HuH-7 (cell line): Measurements from ENCODE around the gene FGF14.
"Not testable (repeated sequence)": the region's sequence is repeated elsewhere in the genome, so short reads cannot be mapped to it uniquely, and the experiment has no call there.

Experiments
- DNase-seq: peaks from one replicate; pipeline ENCODE4 v3.0.0; 2011; ENCODE audit warnings: low spot score

The FGF14 gene

DNA sequence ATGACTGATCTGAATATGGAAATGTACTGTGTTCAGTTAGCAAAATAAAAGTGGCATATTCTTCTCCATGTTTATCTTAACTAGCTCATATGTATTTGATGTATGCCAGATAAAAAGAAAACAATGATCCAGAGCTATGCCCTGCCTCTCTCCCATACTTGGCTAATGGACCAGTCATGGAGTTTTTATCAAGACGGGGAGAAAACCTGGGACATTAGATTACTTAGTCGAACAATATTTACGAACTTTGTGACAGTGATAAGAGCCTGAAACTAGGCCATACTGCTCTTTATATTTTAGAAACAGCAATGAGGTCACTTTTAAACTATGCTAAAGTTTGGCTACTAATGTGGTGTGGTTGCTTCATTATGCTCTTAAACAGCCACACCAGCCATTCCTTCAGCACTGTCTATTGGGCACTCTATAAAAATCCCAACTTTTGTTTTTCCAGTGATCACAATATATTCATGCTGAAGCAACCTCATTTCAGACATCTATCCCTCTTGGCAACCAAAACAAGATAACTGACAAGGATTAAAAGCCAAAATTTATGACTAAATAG is 265.0 kb downstream of the FGF14 start:
- DNase-seq: no peak

- DNase-seq: no peak
These were observed 269.0 kb downstream of the FGF14 start for GRCh38 chr13:102132777-102133295.

GRCh38 chr13:102131246-102131645 is 270.6 kb downstream of the FGF14 start:
- no peak for DNase-seq

DNA sequence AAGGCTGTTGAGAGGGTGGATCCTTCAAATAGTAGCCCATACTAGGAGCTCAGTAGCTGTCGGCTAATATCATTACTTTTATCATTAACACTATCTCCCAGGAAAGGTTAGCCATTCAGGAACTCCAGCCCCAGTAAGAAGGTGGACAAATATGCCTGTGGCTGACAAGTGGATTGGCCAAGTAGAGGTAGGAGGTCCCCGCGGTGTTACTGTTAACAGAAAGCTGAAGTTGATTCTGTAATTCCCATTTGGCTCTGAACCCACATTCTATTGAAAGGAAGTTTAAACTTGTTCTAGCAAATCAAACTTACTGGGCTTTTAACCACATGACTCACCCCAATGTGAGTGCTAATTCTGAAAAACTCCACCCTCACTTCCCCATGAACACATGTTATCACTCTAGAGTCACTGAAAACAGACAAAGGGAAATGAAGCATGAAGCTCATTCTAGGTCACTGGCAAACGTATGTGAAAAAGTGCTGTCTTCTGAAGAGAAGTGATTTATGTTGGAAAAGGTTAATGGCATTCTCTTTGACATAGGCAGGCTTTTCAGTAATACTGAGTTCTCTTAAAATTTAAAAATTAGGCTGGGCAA is 273.5 kb downstream of the FGF14 start:
- DNase-seq: no peak

DNA sequence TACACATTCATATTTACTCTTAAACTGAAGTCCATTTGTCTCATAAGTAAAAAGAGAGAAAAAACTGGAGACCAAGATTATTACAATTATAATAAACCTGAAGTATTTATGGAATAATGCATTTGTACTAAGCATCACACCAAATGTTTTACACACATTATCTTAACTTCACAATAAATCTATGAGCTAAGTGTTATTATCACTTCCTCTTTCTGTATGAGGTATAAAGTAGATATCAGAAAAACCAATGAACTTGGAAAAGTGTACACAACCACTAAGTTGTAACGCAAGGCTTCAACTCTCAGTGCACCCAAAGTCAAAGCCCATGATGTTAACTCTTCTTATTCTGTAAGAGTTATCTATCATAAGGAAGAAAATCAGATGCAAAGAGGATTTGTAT is 274.7 kb downstream of the FGF14 start:
- no peak for DNase-seq

GRCh38 chr13:102122147-102122546 is 279.7 kb downstream of the FGF14 start:
- no peak for DNase-seq

DNA sequence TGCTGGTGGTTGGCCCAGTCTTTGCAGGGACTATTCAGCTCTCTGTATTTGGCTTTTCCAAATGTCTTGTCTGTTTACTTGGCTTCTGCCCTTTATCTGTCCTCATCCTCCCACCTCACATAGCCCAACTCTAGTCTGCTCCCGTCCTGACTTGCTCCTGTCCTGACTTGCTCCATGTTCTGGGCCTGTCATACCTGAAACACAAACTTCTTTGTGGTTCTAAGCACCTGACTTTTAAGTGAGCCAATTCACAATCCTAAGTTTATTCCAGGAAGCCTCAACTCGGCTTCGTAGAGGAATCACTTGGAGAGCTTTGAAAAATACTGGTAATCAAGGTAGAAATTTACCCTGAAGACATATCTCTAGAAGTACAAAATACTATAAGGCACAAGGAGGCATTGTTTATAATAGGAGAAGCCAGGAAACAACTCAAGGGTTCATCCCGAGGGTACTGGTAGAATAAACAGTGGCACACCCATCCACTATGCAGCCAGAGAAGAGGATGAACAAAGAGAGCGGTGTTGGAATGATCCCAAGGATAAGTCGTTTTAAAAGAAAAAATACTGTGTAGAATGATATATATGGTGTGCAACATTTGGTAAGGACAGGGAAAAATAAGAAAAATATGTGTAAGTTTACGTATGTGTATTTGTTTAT is 284.5 kb downstream of the FGF14 start:
- no peak for DNase-seq

DNA sequence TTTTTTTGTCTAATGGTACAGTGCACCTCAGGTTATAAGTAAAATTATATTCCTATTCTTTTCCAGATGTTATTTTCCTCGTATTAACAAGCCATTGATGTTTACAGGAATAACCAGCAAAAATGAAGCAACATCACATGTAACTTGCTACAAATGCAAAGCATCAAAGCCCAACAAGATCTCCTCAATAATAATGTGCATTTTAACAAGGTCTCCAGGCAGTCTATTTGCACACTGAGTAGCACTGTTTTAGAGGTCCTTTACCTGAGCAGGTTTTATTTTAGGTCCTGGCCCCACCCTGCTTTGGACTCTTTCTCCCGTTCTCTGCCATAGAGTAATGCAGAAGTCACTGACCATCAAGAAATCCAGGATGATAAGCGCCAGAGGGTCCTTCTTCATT is 298.4 kb downstream of the FGF14 start:
- no peak for DNase-seq

DNA sequence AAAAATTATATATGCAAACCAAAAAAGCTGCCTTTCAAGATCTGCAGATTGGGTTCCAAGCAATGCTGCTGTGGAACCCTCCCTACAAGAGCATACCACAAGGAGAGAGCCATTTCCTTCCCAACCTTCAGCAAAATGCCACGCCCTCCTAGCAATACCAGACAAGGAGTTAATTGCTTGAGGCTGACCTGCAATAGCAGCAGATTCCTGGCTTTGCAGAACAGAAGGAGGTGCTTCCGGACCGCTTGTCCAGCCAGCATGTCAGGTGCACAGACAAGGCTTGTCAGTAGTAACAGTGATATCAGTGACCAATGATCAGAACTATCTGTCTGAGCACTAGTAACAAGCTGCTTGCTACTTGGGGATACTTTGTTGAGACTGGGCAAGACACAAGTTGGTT is 301.6 kb downstream of the FGF14 start:
- DNase-seq: no peak

GRCh38 chr13:102097708-102098107 is 304.1 kb downstream of the FGF14 start:
- no peak for DNase-seq

GRCh38 chr13:102093288-102093687 is 308.6 kb downstream of the FGF14 start:
- DNase-seq: not testable (repeated sequence)

- DNase-seq: no peak
These were observed 310.6 kb downstream of the FGF14 start for GRCh38 chr13:102091231-102091630.

DNA sequence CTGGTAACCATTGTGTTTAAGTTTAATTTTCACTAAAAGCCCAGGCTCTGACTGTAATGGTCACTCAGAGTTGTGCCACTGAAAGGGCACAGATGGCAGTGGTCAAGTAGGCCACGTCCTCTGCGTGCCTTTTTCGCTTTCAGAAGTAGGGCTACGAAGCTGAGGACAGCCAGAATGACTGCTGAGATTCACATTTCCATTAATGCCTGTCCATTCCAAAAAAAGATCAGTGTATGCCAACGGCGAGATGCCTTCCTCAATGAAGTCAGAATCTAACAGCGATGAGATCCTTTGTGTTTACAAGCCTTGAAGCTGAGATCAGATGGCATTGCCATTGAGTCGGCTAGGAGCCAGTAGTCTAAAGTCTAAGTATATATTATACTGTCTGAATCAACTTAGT is 311.3 kb downstream of the FGF14 start:
- no peak for DNase-seq

DNA sequence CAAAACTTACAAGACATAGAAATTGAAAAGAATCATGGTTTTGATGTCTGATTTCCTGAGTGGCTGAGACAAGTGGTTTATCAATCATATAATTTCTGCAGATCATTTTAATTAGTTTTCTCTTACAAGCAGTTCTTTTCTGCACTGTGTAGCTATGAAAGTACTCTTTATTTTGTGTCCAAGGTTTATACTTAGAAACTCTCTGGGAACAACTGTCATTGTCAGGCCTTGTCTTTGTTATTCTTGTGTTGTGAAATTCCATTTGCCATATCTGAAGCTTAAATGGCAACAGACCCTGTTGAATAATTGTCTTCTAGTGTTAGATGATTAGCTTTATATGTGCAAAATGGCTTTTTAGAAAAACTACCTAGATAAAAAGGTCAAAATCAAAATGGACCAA is 312.1 kb downstream of the FGF14 start:
- DNase-seq: no peak

- DNase-seq: no peak
These were observed 312.7 kb downstream of the FGF14 start for GRCh38 chr13:102089177-102089576.

GRCh38 chr13:102073251-102073650 is 328.6 kb downstream of the FGF14 start:
- DNase-seq: no peak

- DNase-seq: no peak
These were observed 330.1 kb downstream of the FGF14 start for GRCh38 chr13:102071711-102072110.

GRCh38 chr13:102068323-102068722 is 333.5 kb downstream of the FGF14 start:
- DNase-seq: not testable (repeated sequence)

- DNase-seq: no peak
These were observed 346.6 kb downstream of the FGF14 start for GRCh38 chr13:102055090-102055779.

GRCh38 chr13:102049853-102050252 is 352.0 kb downstream of the FGF14 start:
- DNase-seq: no peak

GRCh38 chr13:102045731-102046130 is 356.1 kb downstream of the FGF14 start:
- no peak for DNase-seq

- DNase-seq: no peak
These were observed 359.1 kb downstream of the FGF14 start for GRCh38 chr13:102042746-102043145.

- no peak for DNase-seq
These were observed 360.3 kb downstream of the FGF14 start for GRCh38 chr13:102041544-102041943.
